Fibroblast of skin of right biceps (primary cell): ENCODE data around the gene CCDC30.
"Not testable (repeated sequence)": the region's sequence is repeated elsewhere in the genome, so short reads cannot be mapped to it uniquely, and the experiment has no call there.

Experiments
- DNase-seq: peaks from one replicate; pipeline ENCODE4 v3.0.0-alpha.2; 2013

Gene CCDC30

GRCh38 chr1:42660907-42661500 lies 197.9 kb downstream of the CCDC30 start:
- DNase-seq: no peak

- DNase-seq: no peak
Observed at GRCh38 chr1:42669936-42670335, 206.8 kb downstream of the CCDC30 start.

DNA sequence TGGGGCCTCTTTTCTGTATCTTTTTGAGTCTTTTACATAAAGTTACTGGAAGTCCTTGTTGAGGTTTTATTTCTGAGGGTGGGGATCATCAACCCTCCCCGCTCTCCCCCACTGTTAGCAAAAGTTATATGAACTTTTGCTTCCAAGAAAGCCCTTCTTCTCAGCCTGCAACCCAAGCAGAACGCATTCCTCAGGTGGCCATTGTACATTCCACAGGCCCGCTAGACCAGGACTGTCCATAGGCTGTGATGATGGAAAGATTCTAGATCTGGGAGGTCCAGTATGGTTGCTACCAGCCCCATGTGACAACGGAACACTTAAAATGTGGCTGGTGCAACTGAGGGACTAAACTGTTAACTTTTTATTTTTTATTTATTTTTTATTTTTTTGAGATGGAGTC lies 207.3 kb downstream of the CCDC30 start:
- DNase-seq: no peak

- no peak for DNase-seq
Observed at GRCh38 chr1:42674214-42674613, 211.1 kb downstream of the CCDC30 start.

DNA sequence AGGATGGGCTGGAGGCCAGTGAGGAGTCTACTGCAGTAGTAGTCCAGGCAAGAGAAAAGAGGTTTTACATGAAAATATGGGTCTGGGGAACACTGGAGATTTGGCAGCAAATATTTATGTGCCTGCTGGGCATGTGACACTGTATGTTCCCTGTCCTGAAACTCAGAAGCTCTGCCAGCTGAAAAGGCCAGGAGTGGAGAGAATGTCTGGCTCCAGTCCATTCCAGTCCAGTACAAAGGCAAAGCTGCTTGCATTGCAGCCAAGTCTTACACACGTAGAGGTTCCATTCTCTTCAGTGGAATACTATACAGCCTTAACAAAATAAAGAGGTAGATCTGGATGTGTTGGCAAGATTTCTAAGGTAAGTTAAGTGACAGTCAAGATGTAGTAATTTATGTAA lies 211.6 kb downstream of the CCDC30 start:
- DNase-seq: no peak

DNA sequence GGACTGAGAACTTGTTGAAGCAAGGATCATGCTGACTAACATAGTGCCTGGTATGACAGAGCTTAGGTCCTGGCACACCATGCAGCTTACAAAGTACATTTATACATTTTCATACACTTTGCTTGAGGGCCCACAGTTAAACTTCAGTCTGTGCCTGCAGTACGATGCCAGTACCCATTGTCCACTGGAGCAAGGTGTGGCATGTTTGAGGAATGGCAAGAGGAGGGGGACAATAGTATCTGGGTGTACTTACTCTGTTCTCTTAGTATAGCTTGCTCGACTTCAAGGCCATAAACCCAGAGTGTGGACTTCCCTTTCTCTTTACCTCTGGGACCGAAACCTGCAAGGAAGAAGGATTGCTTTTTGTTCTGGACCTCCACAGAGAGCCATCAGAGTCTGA lies 212.4 kb downstream of the CCDC30 start:
- DNase-seq: no peak

DNA sequence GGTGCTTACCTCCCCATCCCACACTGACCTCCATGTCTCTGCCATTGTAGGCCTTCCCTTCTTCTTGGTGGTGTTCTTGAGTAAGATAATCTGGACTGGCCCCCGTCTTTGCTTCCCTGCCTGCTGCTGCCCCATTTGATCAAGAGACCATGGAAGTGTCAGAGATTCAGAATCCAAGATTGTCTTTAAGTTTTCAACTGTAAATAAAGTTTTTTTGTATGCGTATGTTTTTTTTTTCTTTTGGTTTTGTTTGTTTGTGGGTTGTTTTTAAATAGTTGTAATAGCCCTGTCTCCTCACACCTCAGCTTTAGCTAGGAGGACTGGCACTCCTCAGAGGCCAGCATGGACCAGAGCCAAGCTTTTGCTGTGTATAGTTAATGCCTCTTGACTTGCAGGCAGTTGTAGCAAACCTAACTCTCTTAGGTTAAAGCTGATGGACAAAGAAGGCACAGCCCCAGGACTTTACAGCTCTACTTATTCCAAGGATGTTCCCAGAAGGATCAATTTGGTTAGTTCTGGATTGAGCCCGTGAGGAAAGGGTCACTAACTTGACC lies 213.5 kb downstream of the CCDC30 start:
- no peak for DNase-seq

- peak; percentile 35 for DNase-seq
Observed at GRCh38 chr1:42679364-42679983, 216.4 kb downstream of the CCDC30 start.

DNA sequence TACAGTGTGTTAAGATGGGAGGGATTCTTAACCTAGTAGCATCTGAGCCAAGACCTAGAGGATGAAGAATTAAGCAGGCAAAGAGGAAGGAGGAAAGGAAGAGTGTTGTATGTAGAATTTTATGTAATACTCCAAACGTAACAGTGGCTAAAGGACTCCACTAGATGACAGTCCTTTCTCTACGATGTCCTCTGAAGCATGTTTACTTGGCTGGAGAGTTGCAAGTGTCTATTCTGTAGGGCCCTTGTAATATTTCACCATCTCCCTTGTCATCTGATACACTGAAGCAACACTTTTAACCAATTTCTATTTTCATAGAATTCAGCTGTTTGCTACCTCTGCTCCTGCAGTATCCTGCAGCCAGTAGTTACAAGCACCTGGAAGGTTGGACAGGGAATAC lies 217.0 kb downstream of the CCDC30 start:
- no peak for DNase-seq

GRCh38 chr1:42680921-42681683 lies 218.0 kb downstream of the CCDC30 start:
- peak; percentile 28 for DNase-seq

- DNase-seq: peak; percentile 99
Observed at GRCh38 chr1:42681741-42682483, 218.8 kb downstream of the CCDC30 start, which contains the start of gene YBX1. TSS of gene YBX1 (plus strand) at chr1:42682418. CDS start at chr1:42682566, 148 bp downstream.

GRCh38 chr1:42682484-42682738 lies 219.3 kb downstream of the CCDC30 start:
- not testable (repeated sequence) for DNase-seq

DNA sequence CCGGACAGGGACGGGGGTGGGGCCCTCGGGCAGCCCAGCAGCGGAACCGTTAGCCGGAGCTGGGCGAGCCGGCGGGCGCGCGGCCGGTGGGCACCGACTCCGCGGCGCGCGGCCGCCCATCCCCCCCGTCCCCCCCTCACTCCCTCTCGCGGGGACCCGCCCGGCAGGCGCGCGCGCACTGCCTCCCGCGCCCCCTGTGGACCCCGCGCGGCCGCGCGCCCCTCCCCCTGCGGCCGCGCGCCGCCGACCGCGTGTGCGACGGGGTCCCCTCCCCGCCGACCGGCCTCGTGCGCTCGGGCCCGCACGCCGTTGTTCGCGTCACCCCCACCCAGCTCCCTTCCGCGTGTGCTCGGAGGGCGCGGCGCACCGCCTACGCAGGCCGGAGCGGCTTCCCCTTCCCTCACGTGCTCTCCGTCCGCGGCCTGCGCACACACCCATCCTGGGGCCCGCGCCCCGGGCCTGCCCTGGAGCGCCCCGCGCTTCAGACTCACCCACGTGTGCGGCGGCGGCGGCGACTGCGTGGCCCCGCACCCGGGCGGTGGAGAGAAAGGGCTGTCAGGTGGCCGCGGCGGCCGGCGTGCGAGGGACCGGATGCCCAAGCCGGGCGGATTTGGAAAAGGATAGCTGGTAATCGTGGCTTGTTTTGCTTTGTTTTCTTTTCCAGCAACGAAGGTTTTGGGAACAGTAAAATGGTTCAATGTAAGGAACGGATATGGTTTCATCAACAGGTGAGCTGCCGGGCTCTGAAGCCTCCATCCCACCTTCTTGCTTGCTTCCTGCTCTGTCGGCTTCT lies 219.8 kb downstream of the CCDC30 start:
- peak; percentile 61 for DNase-seq

GRCh38 chr1:42684139-42684538 lies 221.1 kb downstream of the CCDC30 start:
- peak; percentile 7 for DNase-seq

DNA sequence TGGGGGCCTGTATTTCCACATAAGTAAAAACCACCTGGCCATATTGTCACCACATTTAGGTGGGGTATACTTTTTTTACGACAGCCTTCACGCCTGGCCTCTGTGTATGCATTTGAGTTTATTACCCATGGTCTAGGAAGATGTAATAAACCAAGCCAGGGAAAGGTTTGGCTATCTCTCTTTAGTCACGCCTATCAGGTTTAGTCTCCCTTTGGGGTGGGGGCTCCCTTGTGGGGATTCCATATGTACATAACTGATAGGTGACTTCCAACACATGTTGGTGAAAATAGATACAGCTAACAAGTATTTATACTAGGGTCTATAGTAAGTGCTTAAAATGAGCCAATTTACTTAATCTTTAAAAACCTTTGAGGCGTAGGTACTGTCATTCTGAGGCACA lies 223.3 kb downstream of the CCDC30 start:
- DNase-seq: no peak

DNA sequence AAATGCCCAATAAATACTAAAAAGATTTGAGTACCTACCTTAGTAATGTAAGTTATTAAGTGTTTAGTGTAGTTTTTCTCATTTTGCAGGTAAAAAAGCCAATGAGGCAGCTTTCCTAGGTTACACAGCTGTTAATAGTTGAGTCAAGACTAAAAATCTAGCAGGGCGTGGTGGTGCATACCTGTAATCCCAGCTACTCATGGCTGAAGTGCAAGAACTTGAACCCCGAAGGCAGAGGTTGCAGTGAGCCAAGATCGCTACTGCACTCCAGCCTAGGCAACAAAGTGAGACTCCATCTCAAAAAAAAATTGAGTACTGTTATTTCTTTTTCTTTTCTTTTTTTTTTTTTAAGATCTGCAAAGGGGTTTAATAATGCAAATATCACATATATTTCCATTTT lies 226.8 kb downstream of the CCDC30 start:
- DNase-seq: no peak

- DNase-seq: no peak
Observed at GRCh38 chr1:42690477-42691156, 227.5 kb downstream of the CCDC30 start.

DNA sequence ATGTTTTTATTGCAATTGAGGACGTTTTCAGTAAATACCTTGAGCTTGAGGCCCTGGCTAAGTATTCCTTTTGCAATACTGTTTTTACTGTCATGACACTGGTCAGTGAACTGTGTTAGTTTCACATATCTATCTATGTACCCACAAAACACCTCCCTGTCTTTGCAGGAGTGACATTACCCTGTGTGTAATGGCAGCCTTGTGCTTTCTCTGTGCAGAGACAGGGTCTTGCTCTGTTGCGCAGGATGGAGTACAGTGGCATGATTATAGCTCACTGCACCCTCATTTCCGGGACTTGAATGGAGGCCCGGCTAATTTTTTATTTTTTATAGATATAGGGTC lies 228.0 kb downstream of the CCDC30 start:
- DNase-seq: no peak

GRCh38 chr1:42692461-42692860 lies 229.4 kb downstream of the CCDC30 start:
- DNase-seq: no peak

DNA sequence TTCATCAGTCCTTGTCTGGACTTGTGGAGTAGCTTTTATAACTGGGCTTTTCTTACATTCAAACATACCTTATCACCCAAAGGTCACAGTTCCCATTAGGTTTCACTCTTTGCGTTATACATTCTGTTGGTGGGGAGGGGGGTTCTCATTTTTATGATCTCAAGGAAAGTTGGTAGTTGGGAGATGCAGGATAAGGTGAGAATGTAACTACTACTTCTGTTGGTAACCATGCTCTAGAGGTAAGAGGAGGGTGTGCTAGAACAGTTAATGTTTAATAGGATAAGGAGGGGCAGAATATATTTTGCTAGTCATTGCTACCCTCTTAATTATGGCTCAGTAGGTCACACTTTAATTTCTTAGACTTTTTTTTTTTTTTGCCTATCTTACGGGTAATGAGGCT lies 229.8 kb downstream of the CCDC30 start:
- no peak for DNase-seq

- no peak for DNase-seq
Observed at GRCh38 chr1:42698081-42698813, 235.2 kb downstream of the CCDC30 start.
